Lung (tissue), 12 donors: ENCODE data around the gene MT1HL1. TPM values are rescaled to one million over a fixed set of nuclear protein-coding genes. Genes with fewer than 3 reads are reported as not detected.
"Not testable (repeated sequence)": the region's sequence is repeated elsewhere in the genome, so short reads cannot be mapped to it uniquely, and the experiment has no call there.

Source experiments
- ATAC-seq: fragments of 200-7000 bp; cut with Tn5 transposase; one replicate; pipeline ENCODE4 v1.9.1; 2020; ENCODE audit warnings: moderate number of reproducible peaks; ENCODE audit not compliant: insufficient read depth, low FRiP score
- DNase-seq, 3 donors: peaks; one replicate each; pipeline ENCODE4 v3.0.0-alpha.2; 2013 to 2017
- H3K27ac ChIP-seq, 2 donors: one replicate each; pipeline ENCODE4 v1.5.1; 2013; ENCODE audit warnings: mild to moderate bottlenecking in 2 of 2, moderate library complexity in 2 of 2, control low read depth in 1 of 2, inconsistent platforms in 1 of 2, low read depth in 1 of 2, low read length in 1 of 2
- H3K27me3 ChIP-seq, 3 donors: one replicate each; pipeline ENCODE4 v1.5.1; 2013; ENCODE audit warnings: low read length in 2 of 3; ENCODE audit not compliant: control insufficient read depth in 3 of 3, insufficient read depth in 3 of 3
- H3K36me3 ChIP-seq, 4 donors: one replicate each; pipeline ENCODE4 v1.5.1; 2013; ENCODE audit warnings: low read length in 4 of 4, mild to moderate bottlenecking in 1 of 4, moderate library complexity in 1 of 4; ENCODE audit not compliant: control insufficient read depth in 4 of 4, insufficient read depth in 4 of 4
- H3K4me1 ChIP-seq, 5 donors: one replicate each; pipeline ENCODE4 v1.5.1; 2013; ENCODE audit warnings: low read length in 5 of 5, mild to moderate bottlenecking in 2 of 5, moderate library complexity in 1 of 5; ENCODE audit not compliant: control insufficient read depth in 5 of 5, insufficient read depth in 5 of 5
- H3K4me3 ChIP-seq: one replicate; pipeline ENCODE4 v1.5.1; 2013; ENCODE audit warnings: mild to moderate bottlenecking, control low read depth, moderate library complexity
- H3K9ac ChIP-seq, 2 donors: one replicate each; pipeline ENCODE4 v1.5.1; 2013; ENCODE audit warnings: low read length in 2 of 2, control low read depth in 1 of 2; ENCODE audit not compliant: insufficient read depth in 1 of 2
- H3K9me3 ChIP-seq, 4 donors: one replicate each; pipeline ENCODE4 v1.5.1; 2013; ENCODE audit warnings: low read length in 3 of 4, mild to moderate bottlenecking in 1 of 4, moderate library complexity in 1 of 4; ENCODE audit not compliant: control insufficient read depth in 4 of 4, insufficient read depth in 3 of 4
- WGBS, 2 donors: extraction: QIAGEN DNeasy Blood & Tissue Kit; methylation state at CpG; one replicate each; pipeline ENCODE4 v1.1.7; 2013; 5-methylcytosine and 5-hydroxymethylcytosine counted together
- polyA plus RNA-seq, 2 donors: library from polyadenylated mRNA; stranded (reverse); fragments of 200-250 nt; gene quantifications; one replicate each; pipeline ENCODE4 v1.2.1, GENCODE V29; 2013
- total RNA-seq, 2 donors: library from RNA; depleted of rRNA in 1 of 2; stranded (reverse); fragments of >200 nt in 1 of 2; gene quantifications; one replicate each; pipeline ENCODE4 v1.2.1, GENCODE V29; 2014 to 2021
- TF ChIP-seq, protein P1 (sequence below): IDR thresholded peaks from 2 replicates; pipeline ENCODE4 v1.5.1; 2012; ENCODE audit warnings: mild to moderate bottlenecking; ENCODE audit errors: control extremely low read depth, extremely low read depth
- donor health status: control.
- donor health status: control.
- donor health status: Bipolar disorder and iron deficiency.
- donor health status: healthy.
- donor health status: DM: yes; HTN: yes; CAD: no.

MT1HL1 gene
- total and polyA plus RNA-seq, 4 donors, result not detected

- Histone ChIP-seq H3K36me3 (no peaks in the 10 kb centered on the region), H3K4me1 (no peaks in the 10 kb centered on the region), H3K27ac (no peak overlapping the region), H3K9me3 (peaks cover 0 to 6% (median 1%) of the 10 kb centered on the region in 4 donors), H3K27me3 (no peaks in the 10 kb centered on the region), H3K9ac (no peak overlapping the region), H3K4me3 (no peak overlapping the region)
- DNase-seq (no peak), ATAC-seq (no peak)
- TF ChIP-seq, protein P1, sequence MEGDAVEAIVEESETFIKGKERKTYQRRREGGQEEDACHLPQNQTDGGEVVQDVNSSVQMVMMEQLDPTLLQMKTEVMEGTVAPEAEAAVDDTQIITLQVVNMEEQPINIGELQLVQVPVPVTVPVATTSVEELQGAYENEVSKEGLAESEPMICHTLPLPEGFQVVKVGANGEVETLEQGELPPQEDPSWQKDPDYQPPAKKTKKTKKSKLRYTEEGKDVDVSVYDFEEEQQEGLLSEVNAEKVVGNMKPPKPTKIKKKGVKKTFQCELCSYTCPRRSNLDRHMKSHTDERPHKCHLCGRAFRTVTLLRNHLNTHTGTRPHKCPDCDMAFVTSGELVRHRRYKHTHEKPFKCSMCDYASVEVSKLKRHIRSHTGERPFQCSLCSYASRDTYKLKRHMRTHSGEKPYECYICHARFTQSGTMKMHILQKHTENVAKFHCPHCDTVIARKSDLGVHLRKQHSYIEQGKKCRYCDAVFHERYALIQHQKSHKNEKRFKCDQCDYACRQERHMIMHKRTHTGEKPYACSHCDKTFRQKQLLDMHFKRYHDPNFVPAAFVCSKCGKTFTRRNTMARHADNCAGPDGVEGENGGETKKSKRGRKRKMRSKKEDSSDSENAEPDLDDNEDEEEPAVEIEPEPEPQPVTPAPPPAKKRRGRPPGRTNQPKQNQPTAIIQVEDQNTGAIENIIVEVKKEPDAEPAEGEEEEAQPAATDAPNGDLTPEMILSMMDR, result no peak
- 89 to 90% methylated on average over 3 of the region's 3 CpGs for WGBS, 2 donors
Measured at GRCh38 chr1:236989290-236990051, 14.8 kb downstream of the MT1HL1 start.

- Histone ChIP-seq H3K27me3 (no peaks in the 10 kb centered on the region), H3K9me3 (no peaks in the 10 kb centered on the region), H3K27ac (no peak overlapping the region), H3K4me3 (no peak overlapping the region), H3K36me3 (no peaks in the 10 kb centered on the region), H3K4me1 (peaks cover 0 to 4% (median 0%) of the 10 kb centered on the region in 5 donors), H3K9ac (no peak overlapping the region)
- DNase-seq (no peak), ATAC-seq (no peak)
- TF ChIP-seq, protein P1, result no peak
Measured at GRCh38 chr1:236983818-236984217, 20.4 kb downstream of the MT1HL1 start.

- WGBS, 2 donors, result 71 to 86% methylated on average over 1 of the region's 1 CpG
- H3K9me3 ChIP-seq, result no peaks in the 10 kb centered on the region
- H3K27me3 ChIP-seq, result no peaks in the 10 kb centered on the region
- H3K27ac ChIP-seq, result peak overlapping the region in 1 of 2 donors; percentile 67
- TF ChIP-seq, protein P1, result no peak
- peaks cover 0 to 4% (median 0%) of the 10 kb centered on the region in 5 donors for H3K4me1 ChIP-seq
- no peak overlapping the region for H3K9ac ChIP-seq
- H3K36me3 ChIP-seq, result no peaks in the 10 kb centered on the region
- DNase-seq, result no peak
- no peak for ATAC-seq
- no peak overlapping the region for H3K4me3 ChIP-seq
Measured at GRCh38 chr1:236982380-236982779, 21.9 kb downstream of the MT1HL1 start.

DNA sequence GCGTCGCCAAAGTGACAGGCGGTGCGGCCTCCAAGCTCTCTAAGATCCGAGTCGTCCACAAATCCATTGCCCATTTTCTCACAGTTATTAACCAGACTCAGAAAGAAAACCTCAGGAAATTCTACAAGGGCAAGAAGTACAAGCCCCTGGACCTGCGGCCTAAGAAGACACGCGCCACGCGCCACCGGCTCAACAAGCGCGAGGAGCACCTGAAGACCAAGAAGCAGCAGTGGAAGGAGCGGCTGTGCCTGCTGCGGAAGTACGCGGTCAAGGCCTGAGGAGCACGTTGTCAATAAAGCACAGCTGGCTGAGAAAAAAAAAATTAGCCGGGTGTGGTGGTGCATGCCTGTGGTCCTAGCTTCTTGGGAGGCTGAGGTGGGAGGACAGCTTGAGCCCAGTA, 22.8 kb downstream of the MT1HL1 start:
- not testable (repeated sequence) for H3K4me3 ChIP-seq, H3K9ac ChIP-seq, DNase-seq, H3K27me3 ChIP-seq, H3K36me3 ChIP-seq, H3K4me1 ChIP-seq, ATAC-seq, H3K27ac ChIP-seq, H3K9me3 ChIP-seq
- 93% methylated on average over 20 of the region's 20 CpGs for WGBS, 2 donors
